ENCODE measurements around the gene CCL15. TPM values are rescaled to one million over a fixed set of nuclear protein-coding genes. Genes with fewer than 3 reads are reported as not detected.

CCL15 gene
- total RNA-seq, 4 donors from 2014 or later, result 4.6 TPM; not detected in 3

DNA sequence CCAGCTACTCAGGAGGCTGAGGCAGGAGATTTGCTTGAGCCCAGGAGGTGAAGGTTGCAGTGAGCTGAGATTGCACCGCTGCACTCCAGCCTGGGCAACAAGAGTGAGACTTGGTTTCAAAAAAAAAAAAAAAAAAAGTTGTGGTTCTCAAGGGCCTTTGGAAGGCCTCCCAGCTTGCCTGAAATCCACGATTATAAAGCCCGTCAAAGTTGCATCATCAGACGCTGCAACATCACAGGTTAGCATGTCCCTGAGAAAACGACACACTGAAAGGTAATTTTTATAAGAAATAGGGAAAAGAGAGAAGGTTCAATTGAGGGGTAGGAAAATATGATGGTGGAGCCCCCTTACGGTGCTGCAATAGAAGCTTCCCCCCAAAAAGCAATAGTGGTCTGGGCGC lies 53.3 kb downstream of the CCL15 start:
- DNase-seq (ENCODE audit: low spot score), result no peak
- TF ChIP-seq, protein P1, sequence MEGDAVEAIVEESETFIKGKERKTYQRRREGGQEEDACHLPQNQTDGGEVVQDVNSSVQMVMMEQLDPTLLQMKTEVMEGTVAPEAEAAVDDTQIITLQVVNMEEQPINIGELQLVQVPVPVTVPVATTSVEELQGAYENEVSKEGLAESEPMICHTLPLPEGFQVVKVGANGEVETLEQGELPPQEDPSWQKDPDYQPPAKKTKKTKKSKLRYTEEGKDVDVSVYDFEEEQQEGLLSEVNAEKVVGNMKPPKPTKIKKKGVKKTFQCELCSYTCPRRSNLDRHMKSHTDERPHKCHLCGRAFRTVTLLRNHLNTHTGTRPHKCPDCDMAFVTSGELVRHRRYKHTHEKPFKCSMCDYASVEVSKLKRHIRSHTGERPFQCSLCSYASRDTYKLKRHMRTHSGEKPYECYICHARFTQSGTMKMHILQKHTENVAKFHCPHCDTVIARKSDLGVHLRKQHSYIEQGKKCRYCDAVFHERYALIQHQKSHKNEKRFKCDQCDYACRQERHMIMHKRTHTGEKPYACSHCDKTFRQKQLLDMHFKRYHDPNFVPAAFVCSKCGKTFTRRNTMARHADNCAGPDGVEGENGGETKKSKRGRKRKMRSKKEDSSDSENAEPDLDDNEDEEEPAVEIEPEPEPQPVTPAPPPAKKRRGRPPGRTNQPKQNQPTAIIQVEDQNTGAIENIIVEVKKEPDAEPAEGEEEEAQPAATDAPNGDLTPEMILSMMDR (IDR thresholded peaks at IDR 0.05), result no peak
- no peak for ATAC-seq (ENCODE audit: low FRiP score)

Other genes starting within 250 kb of the CCL15 start
- under 1 TPM in 3 of 4 donors, not detected in 1; 0.37 to 0.82 (median 0.48) TPM for gene GAS2L2, start 248.3 kb downstream of the CCL15 start, total RNA-seq
- gene C17orf50, start 240.7 kb downstream of the CCL15 start, total RNA-seq, result not detected
- gene MMP28, start 205.9 kb downstream of the CCL15 start, total RNA-seq, result 10 to 100 TPM; 31.5 to 65.6 (median 48.7) TPM
- 10 to 100 TPM; 33.2 to 80.2 (median 64.0) TPM for gene TAF15, start 192.1 kb downstream of the CCL15 start, total RNA-seq
- gene HEATR9, start 132.7 kb downstream of the CCL15 start, total RNA-seq, result not detected
- 10 to 100 TPM in 1 of 4 donors, 1 to 10 TPM in 3; 5.5 to 10.7 (median 6.0) TPM for gene CCL5, start 121.2 kb downstream of the CCL15 start, total RNA-seq
- not detected for gene RDM1, start 70.8 kb downstream of the CCL15 start, total RNA-seq
- gene LYZL6, start 57.8 kb downstream of the CCL15 start, total RNA-seq, result not detected
- 1 to 10 TPM in 1 of 4 donors, under 1 TPM in 1, not detected in 2; 0.69 to 2.8 TPM for gene CCL16, start 20.1 kb downstream of the CCL15 start, total RNA-seq
- 10 to 100 TPM; 29.0 to 83.2 (median 68.7) TPM for gene CCL14, start 14.8 kb downstream of the CCL15 start, total RNA-seq
- gene CCL23, start 16.4 kb upstream of the CCL15 start, total RNA-seq, result 1 to 10 TPM; 1.5 to 6.6 (median 4.7) TPM
- gene CCL18, start 62.7 kb upstream of the CCL15 start, total RNA-seq, result 10 to 100 TPM in 2 of 4 donors, 1 to 10 TPM in 2; 1.7 to 21.5 (median 9.8) TPM
- 10 to 100 TPM in 2 of 4 donors, 1 to 10 TPM in 2; 4.1 to 12.1 (median 8.0) TPM for gene CCL3, start 88.6 kb upstream of the CCL15 start, total RNA-seq
- 10 to 100 TPM in 3 of 4 donors, 1 to 10 TPM in 1; 8.6 to 13.3 (median 11.3) TPM for gene CCL4, start 102.3 kb upstream of the CCL15 start, total RNA-seq
- gene TBC1D3B, start 175.1 kb upstream of the CCL15 start, total RNA-seq, result 1 to 10 TPM; 1.5 to 6.9 (median 2.4) TPM
- gene CCL3L1, start 195.2 kb upstream of the CCL15 start, total RNA-seq, result under 1 TPM in 3 of 4 donors, not detected in 1; 0.48 to 0.93 (median 0.88) TPM
- 1 to 10 TPM in 3 of 4 donors, not detected in 1; 1.1 to 3.2 (median 3.1) TPM for gene CCL4L2, start 209.5 kb upstream of the CCL15 start, total RNA-seq